Activated T-cell treated with anti-CD3 and anti-CD28 coated beads, Interleukin-2, amount 50 U/mL, for 24 hours (primary cell): ENCODE results near the gene USP34.
"Not testable (repeated sequence)": the region's sequence is repeated elsewhere in the genome, so short reads cannot be mapped to it uniquely, and the experiment has no call there.

Experiments used
- DNase-seq: peaks from one replicate; pipeline ENCODE4 v3.0.0-alpha.2; 2020
- H3K27ac Mint-ChIP-seq: 2 replicates; pipeline ENCODE4 v1.8.0; 2020; ENCODE audit warnings: mild to moderate bottlenecking, mixed read lengths
- H3K27me3 Mint-ChIP-seq: 2 replicates; pipeline ENCODE4 v1.8.0; 2020; ENCODE audit warnings: mixed read lengths
- H3K36me3 Mint-ChIP-seq: 2 replicates; pipeline ENCODE4 v1.8.0; 2020; ENCODE audit warnings: low read depth, mixed read lengths
- H3K4me1 Mint-ChIP-seq: 2 replicates; pipeline ENCODE4 v1.8.0; 2020; ENCODE audit warnings: low read depth, mixed read lengths
- H3K4me3 Mint-ChIP-seq: 2 replicates; pipeline ENCODE4 v1.8.0; 2020; ENCODE audit warnings: mild to moderate bottlenecking, moderate library complexity, mixed read lengths
- H3K9me3 Mint-ChIP-seq: 2 replicates; pipeline ENCODE4 v1.8.0; 2020; ENCODE audit warnings: mixed read lengths

Gene USP34

DNA sequence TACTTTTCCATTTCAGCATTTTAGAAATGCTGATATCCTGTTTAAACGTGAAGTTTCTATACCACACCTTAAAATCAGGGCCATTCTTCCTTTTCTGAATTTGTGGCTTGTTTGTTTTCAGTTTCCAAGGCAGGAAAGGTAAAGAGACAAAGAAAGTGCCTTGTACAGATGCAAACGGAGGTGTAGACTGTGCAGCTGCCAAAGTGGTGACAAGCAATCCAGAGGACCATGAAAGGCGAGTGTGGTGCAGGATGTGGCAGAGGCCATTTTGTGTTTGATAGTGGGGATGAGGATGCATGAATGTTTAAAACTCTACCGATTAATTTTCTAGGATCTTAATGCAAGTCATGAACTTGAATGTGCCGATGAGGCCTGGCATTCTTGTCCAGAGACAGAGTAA is 308.2 kb downstream of the USP34 start:
- H3K4me3 Mint-ChIP-seq, result no peak overlapping the region
- H3K27ac Mint-ChIP-seq, result no peak overlapping the region

DNA sequence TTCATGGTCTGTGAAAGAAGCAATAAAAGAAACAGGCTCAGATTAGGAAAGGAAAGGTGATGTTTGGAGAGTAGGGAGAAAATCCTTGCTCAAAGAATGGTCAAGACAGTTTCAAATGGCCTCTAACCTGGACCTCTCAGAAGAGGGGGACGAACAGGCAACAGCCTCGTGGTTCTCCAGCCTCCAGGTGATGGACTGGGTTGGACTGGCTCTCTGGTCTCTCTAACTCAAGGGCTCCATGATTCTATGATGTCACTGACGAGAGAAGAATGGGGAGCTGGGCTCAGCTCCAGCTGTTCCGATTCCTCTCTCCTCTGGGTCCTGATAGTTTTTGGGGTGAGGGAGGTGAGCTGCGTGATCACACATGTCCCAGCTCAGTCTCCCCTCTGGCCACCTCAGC is 309.0 kb downstream of the USP34 start, which contains the start of gene C2orf74:
C2orf74 (plus strand) TSS at position 301 of the 400 bp plus-strand sequence. CDS start 327 bp downstream, outside the sequence.
- no peak within 1 kb of the TSS for H3K27ac Mint-ChIP-seq
- no peak for DNase-seq
- H3K4me3 Mint-ChIP-seq, result no peak within 1 kb of the TSS
- no peaks in the 10 kb centered on the region for H3K27me3 Mint-ChIP-seq
- no peaks in the 10 kb centered on the region for H3K9me3 Mint-ChIP-seq
- H3K36me3 Mint-ChIP-seq, result peaks cover 86% of the 10 kb centered on the region
- no peaks in the 10 kb centered on the region for H3K4me1 Mint-ChIP-seq

More for the DNA sequence above, 308.2 kb downstream of the USP34 start:
- H3K9me3 Mint-ChIP-seq, result no peaks in the 10 kb centered on the region
- H3K36me3 Mint-ChIP-seq, result peaks cover 82% of the 10 kb centered on the region
- H3K4me1 Mint-ChIP-seq, result no peaks in the 10 kb centered on the region
- no peaks in the 10 kb centered on the region for H3K27me3 Mint-ChIP-seq
- DNase-seq, result no peak

DNA sequence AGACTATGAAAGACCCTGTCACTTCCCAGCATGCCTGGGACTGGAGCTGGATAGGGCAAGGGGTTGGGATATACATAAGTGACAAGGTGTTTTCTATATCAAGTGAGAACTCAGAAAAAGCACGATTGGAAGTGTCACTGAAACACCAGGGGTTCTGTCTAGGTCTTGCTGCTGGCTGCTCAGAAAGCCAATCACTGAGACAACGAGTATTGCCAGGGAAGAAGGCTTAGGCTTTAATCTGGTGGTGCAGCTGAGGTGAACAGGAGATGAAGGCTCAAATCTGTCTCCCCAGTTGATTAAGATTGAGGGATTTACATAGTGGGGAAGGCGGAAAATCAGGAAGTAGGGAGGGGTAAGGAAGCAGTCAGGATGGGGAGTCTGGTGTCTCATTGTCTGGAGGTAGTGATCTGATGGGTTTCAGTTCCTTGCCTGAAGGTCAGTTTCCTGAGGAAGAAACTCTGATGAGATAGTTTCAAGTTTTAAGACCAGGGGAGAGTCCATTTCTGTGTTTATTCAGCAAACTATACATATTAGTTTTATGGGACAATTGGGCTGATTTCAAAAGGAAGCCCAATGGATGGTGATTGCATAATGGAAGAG is 312.4 kb downstream of the USP34 start:
- Mint-ChIP-seq H3K36me3 (peaks cover 61% of the 10 kb centered on the region), H3K27ac (no peak overlapping the region), H3K27me3 (no peaks in the 10 kb centered on the region), H3K4me1 (no peaks in the 10 kb centered on the region), H3K4me3 (no peak overlapping the region), H3K9me3 (no peaks in the 10 kb centered on the region)
- no peak for DNase-seq

DNA sequence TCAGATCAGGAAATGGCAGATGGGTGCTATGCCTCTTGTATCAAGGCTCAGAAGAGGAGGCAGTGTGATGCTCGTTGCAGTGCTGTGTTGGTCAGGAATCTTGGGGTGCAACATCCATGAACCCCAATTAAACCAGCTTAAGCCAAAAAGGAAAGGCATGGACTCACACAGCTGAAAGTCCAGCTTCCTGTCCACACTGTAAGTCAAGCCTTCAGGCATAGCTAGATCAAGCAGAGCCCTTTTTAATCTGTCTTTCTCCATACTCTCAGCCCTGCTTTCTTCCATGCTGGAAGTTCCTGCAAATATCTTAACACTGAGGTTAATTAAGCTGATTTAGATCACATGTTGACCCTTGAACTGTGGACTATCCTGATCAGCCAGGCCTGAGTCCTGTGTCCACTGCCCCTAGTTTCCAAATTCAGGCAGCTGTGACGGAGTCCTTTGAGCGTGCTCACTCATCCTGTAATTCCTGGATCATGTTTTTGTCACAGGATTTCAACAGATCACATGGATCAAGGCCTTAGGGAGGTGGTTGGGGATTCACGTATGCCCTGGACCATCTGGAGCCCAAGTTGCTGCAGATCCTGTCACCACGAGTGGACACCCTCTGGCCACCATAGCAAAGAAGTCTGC is 313.4 kb downstream of the USP34 start:
- Mint-ChIP-seq H3K36me3 (peaks cover 53% of the 10 kb centered on the region), H3K9me3 (no peaks in the 10 kb centered on the region)

DNA sequence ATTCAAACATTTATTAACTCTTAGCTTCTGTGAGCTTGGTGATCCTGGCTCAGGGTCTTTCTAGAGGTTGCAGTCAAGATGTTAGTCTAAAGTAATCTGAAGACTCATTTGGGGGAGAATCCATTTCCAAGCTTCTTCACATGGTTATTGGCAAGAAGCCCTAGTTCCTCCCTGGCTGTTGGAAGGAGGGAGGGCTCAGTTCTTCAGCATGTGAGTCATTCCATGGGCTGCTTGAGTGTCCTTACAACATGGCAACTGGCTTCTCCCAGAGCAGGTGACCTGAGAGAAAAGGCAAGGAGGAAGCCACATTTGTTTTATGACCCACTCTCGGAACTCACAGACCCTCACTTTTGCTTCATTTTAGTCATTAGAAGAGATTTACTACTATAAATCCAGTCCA is 319.5 kb downstream of the USP34 start:
- Mint-ChIP-seq H3K4me1 (peaks cover 4% of the 10 kb centered on the region), H3K36me3 (peaks cover 35% of the 10 kb centered on the region), H3K4me3 (no peak overlapping the region), H3K27ac (no peak overlapping the region), H3K9me3 (no peaks in the 10 kb centered on the region), H3K27me3 (no peaks in the 10 kb centered on the region)
- DNase-seq, result no peak

More for the DNA sequence above, 313.4 kb downstream of the USP34 start:
- Mint-ChIP-seq H3K4me3 (no peak overlapping the region), H3K4me1 (no peaks in the 10 kb centered on the region), H3K27ac (no peak overlapping the region), H3K27me3 (no peaks in the 10 kb centered on the region)
- DNase-seq, result no peak

DNA sequence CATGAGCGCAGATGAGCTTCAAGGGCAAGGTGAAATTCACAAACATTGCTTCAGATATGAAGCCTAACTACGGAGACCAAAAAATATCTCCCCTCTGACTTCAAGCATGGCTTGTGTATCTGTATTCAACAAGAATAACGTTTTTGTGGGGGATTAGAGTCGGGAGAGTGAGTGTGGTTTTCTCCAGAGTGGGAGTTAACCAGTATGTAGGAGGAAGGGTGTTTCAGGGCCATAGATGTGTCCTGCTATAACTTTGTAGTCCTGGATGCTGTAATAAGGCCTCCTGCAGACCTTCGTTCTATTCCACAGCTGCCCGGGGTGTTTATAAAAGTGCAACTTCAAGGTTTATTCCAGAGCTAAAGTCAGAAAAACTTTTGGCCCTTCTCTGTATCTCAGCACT is 321.8 kb downstream of the USP34 start:
- H3K36me3 Mint-ChIP-seq, result peaks cover 39% of the 10 kb centered on the region
- H3K27me3 Mint-ChIP-seq, result no peaks in the 10 kb centered on the region
- no peak overlapping the region for H3K4me3 Mint-ChIP-seq
- peaks cover 16% of the 10 kb centered on the region for H3K4me1 Mint-ChIP-seq
- no peaks in the 10 kb centered on the region for H3K9me3 Mint-ChIP-seq
- no peak overlapping the region for H3K27ac Mint-ChIP-seq
- DNase-seq, result no peak

DNA sequence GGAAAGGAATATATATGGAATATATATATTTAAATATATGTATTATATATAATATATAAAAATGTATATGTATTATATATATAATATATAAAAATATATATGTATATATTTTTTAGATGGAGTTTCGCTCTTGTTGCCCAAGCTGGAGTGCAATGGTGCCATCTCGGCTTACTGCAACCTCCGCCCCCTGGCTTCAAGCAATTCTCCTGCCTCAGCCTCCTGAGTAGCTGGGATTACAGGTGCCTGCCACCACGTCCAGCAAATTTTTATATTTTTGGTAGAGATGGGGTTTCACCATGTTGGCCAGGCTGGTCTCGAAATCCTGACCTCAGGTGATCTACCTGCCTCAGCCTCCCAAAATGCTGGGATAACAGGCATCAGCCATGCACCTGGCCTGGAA is 322.8 kb downstream of the USP34 start:
- Mint-ChIP-seq H3K4me1 (peaks cover 16% of the 10 kb centered on the region), H3K36me3 (peaks cover 40% of the 10 kb centered on the region)
- not testable (repeated sequence) for H3K4me3 Mint-ChIP-seq, DNase-seq, H3K9me3 Mint-ChIP-seq, H3K27me3 Mint-ChIP-seq, H3K27ac Mint-ChIP-seq

DNA sequence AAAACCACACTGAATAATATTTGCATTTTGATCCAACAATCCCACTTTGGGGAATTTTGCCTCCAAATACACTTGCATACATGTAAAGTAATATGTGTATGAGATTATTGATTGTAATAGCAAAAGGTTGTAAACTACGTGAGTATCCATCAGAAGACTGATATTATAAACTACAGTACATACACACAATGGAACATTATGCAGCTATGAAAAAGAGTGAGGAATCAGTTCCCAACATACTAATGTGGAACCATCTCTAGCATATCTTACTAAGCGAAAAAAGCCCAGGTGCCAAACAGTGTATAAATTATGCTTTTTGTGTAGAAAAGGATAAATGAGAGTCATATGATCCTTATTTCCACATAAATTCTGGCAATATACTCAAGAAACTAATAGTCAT is 324.9 kb downstream of the USP34 start:
- peak overlapping the region; percentile 68 for H3K27ac Mint-ChIP-seq
- H3K4me3 Mint-ChIP-seq, result peak overlapping the region; percentile 95
- no peaks in the 10 kb centered on the region for H3K9me3 Mint-ChIP-seq
- DNase-seq, result no peak
- H3K36me3 Mint-ChIP-seq, result peaks cover 34% of the 10 kb centered on the region
- H3K27me3 Mint-ChIP-seq, result no peaks in the 10 kb centered on the region
- peaks cover 16% of the 10 kb centered on the region for H3K4me1 Mint-ChIP-seq

DNA sequence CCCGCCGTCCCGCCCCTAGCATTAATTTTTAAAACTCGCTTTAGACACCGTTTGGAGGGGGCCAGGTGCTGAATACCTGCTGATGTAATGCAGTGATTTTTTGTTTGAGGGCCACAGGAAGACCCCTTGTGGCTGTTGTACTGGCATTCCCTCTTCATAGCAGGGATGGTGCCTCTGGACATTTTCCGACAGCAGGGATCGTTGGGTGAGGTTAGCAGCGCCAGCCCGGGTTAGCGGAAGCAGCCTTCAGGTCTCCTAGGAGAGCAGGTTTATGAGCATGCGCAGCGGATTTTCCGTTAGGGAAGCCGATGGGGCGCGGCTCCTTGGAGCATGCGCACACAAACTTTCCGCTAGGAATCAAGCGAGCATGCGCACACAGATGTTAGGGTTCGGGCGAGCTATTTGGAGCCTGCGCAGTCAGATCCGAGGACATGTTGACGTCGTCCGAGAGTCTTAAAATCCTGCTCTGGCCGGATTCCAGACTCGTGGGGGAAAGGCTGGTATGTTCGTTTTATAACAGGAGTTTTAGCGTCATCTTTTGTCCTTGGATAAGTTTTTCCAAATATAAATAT is 326.1 kb downstream of the USP34 start:
- peaks cover 16% of the 10 kb centered on the region for H3K4me1 Mint-ChIP-seq
- peak overlapping the region; percentile 98 for H3K27ac Mint-ChIP-seq
- no peaks in the 10 kb centered on the region for H3K27me3 Mint-ChIP-seq
- peaks cover 26% of the 10 kb centered on the region for H3K36me3 Mint-ChIP-seq
- peak overlapping the region; percentile 95 for H3K4me3 Mint-ChIP-seq
- no peaks in the 10 kb centered on the region for H3K9me3 Mint-ChIP-seq
- DNase-seq, result peak; percentile 93

DNA sequence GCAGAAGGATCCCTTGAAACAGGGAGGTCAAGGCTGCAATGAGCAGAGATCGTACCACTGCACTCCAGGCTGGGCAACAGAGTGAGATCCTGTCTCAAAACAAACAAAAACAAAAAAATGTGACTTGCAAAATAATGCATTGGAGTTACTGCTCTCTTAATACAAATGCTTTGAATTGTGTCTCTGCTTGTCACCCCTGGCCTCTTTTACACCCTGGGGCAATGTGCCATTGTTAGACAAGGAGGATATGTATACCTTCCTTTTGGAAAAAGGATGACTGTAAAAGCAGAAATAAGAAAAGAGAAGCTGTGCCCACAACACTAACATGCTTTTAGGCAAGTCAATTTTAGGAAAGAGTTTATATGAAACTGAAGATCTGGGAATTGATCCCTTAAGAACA is 329.7 kb downstream of the USP34 start:
- H3K4me3 Mint-ChIP-seq, result no peak overlapping the region
- no peak overlapping the region for H3K27ac Mint-ChIP-seq
- no peaks in the 10 kb centered on the region for H3K27me3 Mint-ChIP-seq
- no peaks in the 10 kb centered on the region for H3K9me3 Mint-ChIP-seq
- H3K4me1 Mint-ChIP-seq, result peaks cover 11% of the 10 kb centered on the region
- peaks cover 9% of the 10 kb centered on the region for H3K36me3 Mint-ChIP-seq
- no peak for DNase-seq

DNA sequence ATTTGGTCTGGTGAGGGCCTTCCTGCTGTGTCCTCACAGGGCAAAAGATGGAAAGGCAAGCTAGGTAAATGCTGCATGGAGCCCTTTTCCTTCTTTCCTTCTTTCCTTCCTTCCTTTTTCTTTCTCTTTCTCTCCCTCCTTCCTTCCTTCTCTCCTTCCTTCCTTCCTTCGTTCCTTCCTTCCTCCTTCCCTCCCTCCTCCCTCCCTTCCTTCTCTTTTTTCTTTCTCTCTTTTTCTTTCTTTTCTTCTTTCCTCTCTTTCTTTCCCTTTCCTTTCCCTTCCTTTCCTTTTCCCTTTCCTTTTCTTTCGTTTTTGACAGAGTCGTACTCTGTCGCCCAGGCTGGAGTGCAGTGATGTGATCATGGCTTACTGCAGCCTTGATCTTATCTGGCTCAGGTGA is 332.0 kb downstream of the USP34 start:
- no peak for DNase-seq
- Mint-ChIP-seq H3K27me3 (no peaks in the 10 kb centered on the region), H3K4me1 (peaks cover 1% of the 10 kb centered on the region), H3K36me3 (peaks cover 4% of the 10 kb centered on the region), H3K9me3 (no peaks in the 10 kb centered on the region), H3K27ac (no peak overlapping the region), H3K4me3 (no peak overlapping the region)
